Astrocyte (in vitro differentiated cells and primary cell): ENCODE measurements around the gene AIDA.

ENCODE experiments used
- CTCF ChIP-seq: IDR thresholded peaks from 2 replicates; pipeline ENCODE4 v1.5.1; 2011; ENCODE audit warnings: low read depth, mild to moderate bottlenecking, inconsistent platforms, low read length, moderate library complexity; ENCODE audit not compliant: insufficient read depth
- EZH2 ChIP-seq: IDR thresholded peaks from 2 replicates; pipeline ENCODE4 v1.6.1; 2012; ENCODE audit warnings: mild to moderate bottlenecking, low read length, inconsistent platforms; ENCODE audit not compliant: insufficient read depth

- TF ChIP-seq CTCF (no peak), EZH2 (no peak)
Measured at GRCh38 chr1:222627232-222627631, 85.1 kb downstream of the AIDA start.
